Activated gamma-delta T cell (primary cell): Measurements from ENCODE around the gene MYL11.

Experiments
- DNase-seq: peaks from one replicate; lab custom pipeline; 2025; lab: John Stamatoyannopoulos, UW

The MYL11 gene

DNA sequence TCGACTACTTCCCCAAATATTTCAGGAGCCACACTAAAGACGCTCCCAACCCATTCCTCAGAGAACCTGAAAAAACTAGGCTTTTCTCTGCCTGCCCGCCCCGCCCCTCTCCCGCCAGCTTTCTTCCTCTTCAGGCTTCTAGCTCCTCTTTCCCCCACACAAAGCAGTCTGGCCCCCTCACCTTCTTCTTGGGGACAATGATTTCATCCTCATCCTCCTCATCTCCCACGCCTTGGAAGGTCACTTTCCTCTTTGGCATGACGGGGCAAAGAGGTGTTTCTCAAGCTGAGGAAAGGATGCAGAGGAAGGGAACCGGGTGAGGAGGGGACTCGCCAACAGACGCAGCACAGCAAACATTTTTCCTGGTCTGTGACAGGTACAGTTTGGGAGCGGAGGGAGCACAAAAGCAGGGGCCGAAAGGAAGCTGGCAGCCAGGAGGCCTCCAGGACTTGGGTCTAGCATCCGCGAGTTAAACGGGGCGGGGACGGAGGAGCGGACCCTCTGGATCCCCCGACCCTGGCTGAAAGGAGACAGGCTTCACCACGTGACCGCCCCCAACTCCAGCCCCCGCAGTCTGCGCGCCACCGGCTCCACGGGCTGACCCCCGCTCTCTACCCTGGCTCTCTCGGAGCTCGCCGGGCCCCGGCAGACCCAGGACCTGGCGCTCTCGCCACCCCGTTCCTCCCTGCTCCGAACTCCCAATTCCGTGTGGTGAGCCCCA lies 20.0 kb upstream of the MYL11 start:
- DNase-seq: no peak

DNA sequence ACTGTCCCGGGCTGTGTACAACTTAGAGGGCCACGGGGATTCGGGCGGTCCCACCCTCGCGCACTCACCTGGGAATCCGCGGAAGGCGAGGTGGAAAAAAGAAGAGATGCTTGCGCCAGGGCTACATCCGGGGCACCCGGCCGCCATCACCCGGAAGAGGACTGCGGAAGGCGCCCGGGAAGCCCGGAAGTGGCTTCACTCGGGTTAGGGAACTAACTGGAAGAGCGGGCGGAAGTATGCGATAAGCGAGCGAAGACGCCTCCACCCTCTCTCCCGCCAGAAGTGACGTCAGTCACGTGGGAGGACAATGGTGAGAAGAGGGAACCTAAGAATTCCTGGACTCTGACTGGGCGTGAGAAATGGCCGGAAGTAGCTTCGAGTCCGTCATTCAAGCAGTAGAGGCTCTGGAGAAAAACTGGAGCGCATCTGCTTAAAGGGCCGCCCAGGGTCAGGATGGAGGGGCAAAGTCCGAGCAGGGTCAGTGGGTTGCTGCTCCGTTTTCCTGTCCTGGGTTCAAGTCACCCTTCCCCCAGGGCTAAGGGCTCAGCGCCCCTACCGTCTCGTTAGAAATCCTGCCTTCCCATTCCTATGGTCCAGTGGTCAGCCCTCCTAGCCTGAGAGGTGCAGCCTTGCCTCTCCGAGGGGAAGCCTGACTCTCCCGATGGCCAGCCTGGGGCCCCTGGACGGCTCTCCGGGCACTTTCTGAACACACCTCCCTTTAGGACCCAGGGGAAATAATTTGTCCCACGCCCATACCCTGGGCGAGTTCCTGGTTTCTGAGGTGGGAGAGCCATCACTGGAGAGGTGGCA lies 19.3 kb upstream of the MYL11 start, which contains the start of gene CD2BP2:
Gene CD2BP2, minus strand, starts transcription at position 165 of the 810 bp plus-strand sequence. CDS start 627 bp downstream, outside the sequence.
- DNase-seq: peak; percentile 72

DNA sequence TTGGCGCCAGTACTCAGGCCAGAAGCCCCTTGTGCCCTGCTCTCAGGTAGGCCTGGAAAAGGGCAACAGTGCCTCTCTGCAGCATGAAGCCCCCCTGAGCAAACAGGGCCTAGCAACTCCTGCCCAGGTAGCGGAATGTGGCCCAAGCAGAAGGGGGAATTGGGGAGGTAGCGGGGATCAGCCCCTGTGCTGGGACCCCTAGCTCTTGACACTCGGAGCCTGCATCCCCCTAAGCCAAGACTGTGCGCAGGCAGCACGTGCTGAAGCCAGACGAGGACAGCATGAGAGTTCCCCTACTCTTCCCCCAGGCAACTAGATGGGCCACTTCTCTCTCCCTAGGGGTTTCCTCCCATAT lies 18.7 kb upstream of the MYL11 start:
- no peak for DNase-seq

DNA sequence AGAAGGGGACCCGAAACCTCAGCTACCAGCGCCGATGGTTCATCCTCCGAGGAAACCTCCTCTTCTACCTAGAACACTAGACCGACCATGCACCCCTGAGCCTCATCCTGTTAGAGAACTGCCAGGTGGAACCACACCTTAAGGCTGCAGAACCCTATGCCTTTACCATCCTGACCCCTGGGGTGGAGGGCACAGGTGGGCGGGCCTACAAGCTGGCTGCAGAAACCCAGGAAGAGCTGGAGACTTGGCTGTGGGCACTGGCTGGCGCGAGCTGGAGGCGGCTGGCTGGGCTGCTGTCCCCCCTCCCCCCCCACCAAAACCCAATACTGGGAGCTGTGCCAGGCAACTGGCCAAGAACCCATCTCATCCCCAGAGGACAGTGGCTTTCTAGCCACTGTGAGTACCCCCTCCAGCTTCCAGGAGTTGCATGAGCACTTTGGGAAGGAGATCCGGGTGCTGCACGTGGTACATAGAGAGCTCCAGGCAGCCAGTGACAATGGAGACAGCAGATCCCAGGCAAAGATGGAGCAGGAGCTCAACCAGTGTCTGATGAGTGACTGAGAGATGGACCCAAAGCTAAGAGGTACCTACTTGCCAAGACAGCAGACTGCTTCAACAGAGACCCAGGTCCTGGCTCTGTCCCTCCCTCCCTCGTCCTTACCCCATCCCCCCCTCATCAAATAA lies 18.1 kb upstream of the MYL11 start:
- no peak for DNase-seq

DNA sequence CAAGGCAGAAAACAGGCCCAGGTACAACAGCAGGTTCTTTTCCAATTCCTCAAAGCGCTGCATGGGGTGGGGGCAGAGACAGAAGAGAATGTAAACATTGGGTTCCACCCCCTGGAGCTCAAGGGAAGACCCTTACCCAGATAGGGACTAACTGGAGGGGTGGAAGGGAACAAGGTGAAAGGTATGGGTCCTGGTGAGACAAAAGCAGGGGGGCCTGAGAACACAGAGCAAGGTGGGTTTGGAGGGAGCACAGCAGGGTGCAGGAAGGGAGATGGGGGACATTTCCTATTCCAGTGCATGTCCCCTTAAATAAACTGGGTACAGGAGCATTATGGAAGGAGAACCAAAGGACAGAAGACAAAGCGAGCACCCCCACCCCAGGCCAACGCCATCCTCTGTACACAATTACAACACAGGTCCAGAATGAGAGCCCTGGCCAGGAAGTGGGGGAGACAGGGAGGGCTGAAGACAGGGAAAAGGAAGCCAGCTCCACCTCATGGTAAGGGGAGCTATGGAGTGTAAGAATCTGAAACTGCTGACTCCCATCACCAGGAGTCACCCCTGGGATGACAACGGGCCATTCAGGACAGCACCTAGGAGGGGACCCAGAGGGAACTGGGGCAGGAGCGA lies 17.4 kb upstream of the MYL11 start:
- no peak for DNase-seq

DNA sequence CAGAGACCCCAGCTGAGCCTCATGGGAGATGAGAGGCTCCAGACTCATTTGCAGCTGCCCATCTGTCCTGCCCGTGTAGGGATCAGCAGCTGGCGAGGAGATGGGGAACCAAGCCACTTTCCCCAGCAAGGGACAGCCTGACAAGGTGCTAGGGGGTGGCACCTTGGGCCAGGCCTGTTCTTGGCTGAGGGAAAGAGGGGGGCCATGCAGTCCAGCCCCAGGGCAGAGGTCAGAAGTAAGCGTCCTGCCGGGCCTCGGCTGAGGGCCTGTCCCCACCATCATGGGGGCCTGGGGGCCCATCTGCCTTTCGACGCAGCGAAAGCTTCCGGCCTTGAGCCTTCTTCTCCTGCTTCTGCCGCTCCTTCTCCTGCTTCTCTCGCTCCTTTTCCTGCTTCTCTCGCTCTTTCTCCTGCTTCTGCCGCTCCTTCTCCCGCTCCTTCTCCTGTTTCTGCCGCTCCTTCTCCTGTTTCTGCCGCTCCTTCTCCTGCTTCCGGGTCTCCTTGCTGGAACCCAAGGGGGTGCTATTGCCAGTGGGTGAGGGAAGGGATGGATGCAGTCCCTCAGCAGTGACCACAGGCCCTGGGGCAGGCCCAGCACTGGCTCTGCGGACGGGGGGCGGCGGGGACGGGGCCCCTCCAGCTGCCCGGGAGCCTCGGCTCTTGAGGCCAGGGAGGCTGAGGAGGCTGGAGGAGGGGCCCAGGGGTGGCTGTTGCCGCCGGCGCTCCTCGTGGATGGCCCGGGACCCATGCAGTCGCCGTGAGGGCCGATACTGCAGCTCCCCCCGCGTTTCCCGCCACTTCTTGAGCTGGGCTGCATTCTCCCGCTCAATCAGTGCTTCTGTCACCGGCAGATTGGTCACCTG lies 16.7 kb upstream of the MYL11 start:
- DNase-seq: no peak

DNA sequence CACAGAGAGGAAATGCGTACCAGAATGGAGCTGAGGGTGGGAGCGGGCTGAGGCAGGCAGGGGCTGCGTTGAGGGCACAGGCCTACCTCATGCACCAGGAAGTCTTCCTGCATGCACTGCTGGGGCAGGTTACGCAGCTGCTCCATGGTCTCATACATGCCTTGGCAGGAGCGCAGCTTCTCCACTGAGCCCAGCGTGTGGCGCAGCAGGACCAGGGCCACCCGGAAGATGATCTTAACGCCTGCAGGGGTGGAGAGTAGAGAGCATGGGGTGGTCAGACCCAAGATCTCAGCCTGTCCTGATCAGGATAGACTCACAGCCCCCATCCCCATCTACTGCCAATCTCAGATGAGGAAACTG lies 16.0 kb upstream of the MYL11 start:
- no peak for DNase-seq

DNA sequence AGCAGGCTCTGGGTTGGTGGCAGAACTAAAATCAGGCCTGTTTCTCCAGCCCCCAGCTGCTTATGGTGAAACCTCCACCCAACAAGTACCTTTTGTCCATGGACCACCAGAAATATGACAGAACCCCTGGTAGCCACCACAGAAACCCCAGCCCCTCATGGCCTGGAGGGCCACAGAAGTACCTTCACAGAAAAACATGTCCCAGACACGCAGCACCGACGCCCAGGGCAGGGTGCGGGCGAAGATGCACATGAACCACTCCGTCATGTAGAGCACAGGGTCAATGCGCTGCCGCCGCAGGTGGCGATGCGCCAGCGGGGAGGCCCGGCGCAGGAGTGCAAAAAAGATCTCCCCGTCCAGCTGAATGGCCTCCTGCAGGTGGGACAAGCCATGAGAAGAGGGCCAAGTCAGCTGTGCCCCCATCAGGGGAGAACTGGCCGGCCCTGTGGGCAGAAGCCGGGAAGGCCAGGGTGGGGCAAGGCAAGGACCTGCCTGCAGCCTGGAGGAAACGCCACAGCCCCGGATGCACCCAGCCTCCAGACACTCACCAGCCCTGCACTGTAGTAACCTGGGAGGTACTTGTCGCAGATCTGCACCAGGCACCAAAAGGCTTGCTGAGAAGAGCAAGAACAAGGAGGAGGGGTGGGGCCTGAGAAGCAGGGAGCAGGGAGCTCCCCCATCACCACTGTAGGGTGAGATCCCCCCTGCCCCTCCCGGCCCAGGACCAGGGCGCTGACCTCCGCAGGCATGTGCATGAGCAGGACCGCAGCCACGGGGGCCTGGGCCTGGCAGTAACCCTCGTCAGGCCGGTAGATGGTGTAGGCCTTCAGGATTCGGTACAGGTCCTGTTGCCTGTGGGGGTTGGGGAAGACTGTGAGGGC lies 15.4 kb upstream of the MYL11 start:
- no peak for DNase-seq

DNA sequence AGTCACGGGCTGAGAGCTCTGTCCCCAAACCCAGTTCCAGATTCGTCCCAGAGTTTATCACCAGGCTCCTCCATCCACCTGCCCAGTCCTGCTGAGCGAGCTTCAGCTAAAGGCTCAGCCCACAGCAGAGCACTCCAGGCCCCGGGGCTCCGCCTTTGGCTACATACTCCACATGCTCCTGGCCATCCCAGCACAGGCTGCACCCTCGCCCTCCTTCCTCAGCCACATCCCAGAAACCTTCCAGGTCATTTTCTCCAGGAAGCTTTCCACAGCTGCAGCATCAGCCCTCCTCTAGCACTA lies 14.8 kb upstream of the MYL11 start:
- DNase-seq: no peak

DNA sequence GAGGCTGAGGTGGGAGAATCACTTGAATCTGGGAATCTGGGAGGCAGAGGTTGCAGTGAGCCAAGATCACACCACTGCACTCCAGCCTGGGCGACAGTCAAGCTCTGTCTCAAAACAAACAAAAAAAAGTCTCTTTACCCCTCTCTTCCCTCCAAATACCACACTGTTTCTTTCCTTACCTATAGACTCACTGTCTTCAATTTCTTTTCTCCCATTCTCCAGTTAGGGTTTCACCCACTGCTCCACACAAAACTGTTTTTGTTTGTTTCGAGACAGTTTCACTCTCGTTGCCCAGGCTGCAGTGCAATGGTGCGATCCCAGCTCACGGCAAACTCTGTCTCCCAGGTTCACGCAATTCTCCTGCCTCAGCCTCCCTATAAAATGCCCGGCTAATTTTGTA lies 13.4 kb upstream of the MYL11 start:
- no peak for DNase-seq

DNA sequence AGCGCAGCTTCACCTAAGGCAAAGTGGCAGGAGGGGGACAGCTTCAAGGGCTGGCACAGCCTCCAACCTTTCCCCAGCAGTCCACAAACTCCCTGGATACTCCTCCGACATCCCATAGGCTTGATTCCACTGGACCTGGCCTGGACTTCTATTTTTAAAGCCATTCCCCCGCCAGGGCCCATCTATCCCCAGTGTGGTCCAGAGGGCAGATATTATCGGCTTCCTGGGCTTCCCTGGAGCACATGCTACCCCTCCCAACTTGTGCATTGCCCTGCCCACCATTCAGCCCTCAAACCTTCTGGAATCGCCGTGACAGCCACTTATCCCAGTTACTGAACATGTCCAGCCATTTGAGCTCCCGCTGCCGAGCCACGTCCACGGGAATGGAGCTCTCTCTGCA lies 9.4 kb upstream of the MYL11 start:
- no peak for DNase-seq

DNA sequence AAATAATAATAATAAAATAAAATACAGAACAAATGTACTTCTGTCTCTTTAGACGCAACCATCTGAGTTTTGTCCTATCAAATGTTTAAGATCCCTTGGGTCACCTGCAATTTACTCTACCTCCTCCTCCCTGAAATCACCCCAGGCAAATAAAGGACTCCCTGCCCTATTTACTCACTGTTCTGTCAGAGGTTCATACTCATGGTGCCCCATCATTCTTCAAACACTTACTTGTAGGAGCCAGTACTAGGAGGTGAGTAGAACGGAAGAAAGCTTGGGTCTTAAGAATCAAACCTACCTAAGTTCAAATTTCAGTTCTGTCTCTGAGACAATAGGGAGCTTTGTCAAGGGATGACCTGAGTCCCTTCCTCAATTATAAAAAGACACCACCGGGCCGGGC lies 8.1 kb upstream of the MYL11 start:
- DNase-seq: no peak

DNA sequence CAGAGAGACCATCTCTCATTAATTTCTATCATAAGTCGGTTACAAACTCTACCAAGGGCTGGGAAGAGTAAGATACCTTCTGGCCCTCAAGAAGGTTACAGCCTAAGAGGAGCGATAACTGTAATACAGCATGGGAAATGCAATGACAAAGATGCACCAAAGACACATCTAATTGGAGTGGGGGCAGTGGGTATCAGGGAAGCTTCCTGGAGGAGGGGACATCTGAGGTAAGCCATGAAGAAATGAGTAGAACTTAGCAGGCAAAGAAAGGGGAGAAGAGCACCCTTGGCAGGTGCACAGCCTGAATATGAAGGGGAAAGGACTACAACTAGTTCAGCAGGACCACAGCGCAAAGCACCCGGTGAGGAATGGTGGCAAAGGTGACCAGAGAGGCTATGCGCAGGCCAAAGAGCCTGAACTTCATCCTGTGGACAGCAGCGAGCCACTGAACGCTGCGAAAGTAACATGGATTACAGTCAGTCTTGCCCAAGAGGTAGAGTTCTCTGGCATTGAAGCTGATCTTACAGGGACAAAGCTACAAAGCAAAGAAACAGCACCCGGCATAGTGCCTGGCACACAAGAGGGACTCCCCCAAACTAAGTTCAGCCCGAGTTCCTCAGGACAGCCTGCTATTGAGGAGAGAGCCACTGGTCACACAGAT lies 7.1 kb upstream of the MYL11 start:
- DNase-seq: no peak

DNA sequence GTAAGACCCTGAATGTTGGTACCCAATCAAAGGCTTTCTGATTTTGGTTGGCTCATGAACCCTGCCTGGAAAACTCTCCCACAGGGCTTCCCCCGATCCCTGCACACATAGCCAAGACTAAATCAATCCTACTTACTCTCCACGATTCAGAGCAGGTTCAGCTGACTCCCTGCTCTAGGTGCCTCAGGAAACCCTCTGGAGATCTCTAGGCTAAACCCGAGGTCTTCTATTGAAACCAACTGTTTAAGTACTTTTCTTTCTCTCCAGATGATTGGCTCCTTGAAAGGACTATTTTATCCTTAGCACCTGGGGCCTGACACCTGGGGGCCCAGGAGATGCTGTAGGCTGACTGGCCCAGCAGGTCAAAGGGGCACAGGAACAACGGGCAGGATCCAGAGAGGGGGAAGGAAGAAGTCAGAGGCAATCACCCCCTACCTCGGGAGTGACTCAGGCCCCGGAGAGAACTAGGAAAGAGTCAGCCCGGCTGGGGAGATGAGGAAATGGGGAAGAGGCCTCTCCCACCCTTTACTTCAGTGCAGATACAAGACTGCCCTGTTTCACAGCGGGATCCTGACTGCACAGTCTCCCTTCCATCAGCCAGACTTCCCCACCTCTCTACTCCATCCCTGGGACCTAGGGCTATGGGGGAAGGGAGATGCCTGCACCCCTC lies 6.3 kb upstream of the MYL11 start:
- DNase-seq: no peak

DNA sequence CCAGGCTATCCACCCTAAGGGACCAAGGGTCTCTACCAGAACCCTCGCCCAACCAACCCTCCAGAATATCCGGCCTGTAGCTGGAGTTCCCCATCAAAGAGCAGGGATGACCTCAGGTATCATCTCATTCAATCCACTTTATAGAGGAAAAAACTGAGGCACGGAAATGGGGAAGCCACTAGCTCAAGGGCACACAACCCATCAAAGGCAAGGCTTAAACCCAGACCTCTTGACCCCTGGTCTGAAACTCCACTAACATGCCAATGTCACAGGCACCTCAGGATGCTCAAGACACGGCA lies 5.9 kb upstream of the MYL11 start:
- no peak for DNase-seq

DNA sequence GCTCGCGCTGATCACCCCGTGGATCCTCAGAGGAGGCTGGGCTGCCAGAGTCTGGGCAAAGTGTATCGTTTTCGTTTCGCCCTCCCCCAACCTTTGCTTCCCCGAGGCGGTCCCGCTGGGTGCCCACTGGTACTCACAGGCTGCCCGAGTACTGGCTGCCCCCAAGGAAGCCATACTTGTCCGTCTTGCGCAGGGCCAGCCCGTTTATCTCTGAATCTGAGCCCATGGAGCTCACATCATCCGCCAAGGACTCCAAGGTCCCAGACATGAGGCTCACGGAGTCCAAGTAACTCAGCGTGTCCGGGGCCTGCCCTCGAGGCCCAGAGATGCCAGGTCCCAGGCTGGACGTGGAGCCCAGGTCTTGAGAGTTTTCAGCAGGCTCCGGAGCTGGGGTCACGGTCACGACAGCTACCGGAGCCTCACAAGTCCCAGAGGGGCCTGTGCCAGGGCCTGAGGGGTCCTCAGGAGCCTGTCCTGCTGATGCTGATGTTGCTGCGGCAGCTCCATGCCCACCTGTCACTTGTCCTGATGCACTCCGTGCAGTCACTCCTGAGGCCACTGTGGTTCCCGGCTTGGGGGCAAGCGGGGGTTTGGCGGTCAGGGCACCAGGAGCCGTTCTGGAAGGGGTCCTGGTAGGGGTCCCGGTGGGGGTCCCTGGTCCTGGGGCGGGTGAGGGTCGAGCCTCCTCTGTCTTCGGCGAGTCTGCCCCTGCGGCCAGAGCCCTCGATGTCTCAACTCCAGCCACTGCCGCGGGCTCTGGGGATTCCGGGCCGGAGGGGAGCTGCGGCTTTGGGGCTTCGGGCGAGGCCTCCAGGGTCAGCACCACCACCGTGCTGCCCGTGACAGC lies 5.3 kb upstream of the MYL11 start:
- DNase-seq: no peak

DNA sequence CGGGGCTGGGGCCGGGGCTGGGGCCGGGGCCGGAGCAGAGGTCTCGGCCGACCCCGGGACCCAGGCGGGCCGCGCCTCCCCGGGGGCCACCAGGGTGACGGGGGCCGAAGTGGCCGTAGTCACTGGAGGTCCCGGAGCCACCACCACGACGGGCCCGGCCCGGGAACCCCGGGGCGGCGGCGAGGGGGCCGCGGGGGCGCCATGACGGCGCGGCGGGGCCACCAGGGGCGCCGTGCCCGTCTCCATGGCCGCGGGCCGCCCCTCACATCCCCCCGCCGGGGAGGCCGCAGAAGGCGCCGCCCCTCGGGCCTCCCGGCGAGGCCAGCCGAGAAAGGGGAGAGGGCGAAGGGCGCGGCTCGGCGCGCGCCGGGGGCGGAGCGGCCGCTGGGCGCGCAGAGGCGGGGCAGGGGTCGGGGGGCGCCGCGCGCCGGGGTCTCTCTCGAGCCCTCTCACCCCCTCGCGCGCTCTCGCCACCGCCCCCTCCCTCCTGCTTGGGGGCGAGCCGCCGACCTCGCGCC lies 4.6 kb upstream of the MYL11 start:
- no peak for DNase-seq

DNA sequence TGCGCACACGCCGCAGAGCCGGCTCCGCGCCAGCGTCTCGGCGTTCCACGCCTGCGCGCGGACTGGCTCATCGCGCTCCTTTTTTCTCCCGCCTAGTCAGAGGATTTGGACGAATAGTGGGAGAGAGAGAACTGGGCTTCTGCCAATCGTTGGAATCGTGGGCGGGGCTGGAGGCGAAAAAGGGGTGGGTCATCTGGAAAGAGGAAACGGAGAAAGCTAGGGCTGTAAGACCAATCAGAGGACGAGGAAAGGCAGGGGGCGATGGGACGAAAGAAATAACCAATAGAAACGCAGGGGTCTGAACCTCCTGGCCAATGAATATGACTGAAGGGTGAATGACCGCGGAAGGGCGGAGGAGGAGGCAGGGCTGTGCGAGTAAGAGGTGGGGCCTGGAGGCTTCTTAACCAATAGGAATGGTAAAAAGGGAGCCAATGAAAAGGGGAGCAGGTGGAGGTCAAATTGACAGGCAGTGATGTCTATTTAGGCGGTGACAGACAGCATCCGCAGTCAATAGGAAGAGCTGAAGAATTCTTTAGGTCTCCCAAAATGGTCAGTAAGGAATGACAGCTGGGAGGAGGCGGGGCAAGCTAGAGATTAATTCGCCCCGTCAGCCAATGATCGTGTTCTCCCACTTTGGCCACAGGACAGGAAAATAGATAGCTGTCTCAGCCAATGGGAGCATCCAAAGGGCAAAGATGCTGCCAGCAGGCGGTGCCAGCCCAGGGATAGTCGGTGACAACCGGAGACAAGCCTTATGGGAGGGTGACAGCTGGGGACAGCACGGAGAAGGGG lies 4.0 kb upstream of the MYL11 start, which contains the start of gene TBC1D10B:
Gene TBC1D10B, minus strand, starts transcription at position 39 of the 792 bp plus-strand sequence. CDS start 311 bp downstream, outside the sequence.
- peak; percentile 81 for DNase-seq
